Spleen (tissue), 11 donors: ENCODE measurements around the gene ZNF276. TPM values are rescaled to one million over a fixed set of nuclear protein-coding genes. Genes with fewer than 3 reads are reported as not detected.

Experiments used
- DNase-seq: peaks from one replicate; pipeline ENCODE4 v3.0.0-alpha.2; 2020
- H3K27ac ChIP-seq, 8 donors: fragments of 200-600 bp; sonication (generic) in 7 of 8; 1 replicate in 4 of 8; 2 replicates in 4 of 8; pipeline versions ENCODE4 v1.5.0 to v1.8.0; 2016 to 2021; ENCODE audit warnings: inconsistent platforms in 4 of 8, mild to moderate bottlenecking in 4 of 8, moderate library complexity in 1 of 8
- H3K27me3 ChIP-seq, 7 donors: fragments of 200-600 bp; sonication (generic) in 6 of 7; replicated peaks in 1 of 7; 1 replicate in 4 of 7; 2 replicates in 3 of 7; pipeline versions ENCODE4 v1.5.0 to v1.8.0; 2016 to 2021; ENCODE audit warnings: inconsistent platforms in 3 of 7, mild to moderate bottlenecking in 1 of 7
- H3K36me3 ChIP-seq, 6 donors: fragments of 200-600 bp; sonication (generic) in 5 of 6; 1 replicate in 4 of 6; 2 replicates in 2 of 6; pipeline versions ENCODE4 v1.5.0 to v1.8.0; 2016 to 2021; ENCODE audit warnings: inconsistent platforms in 2 of 6
- H3K4me1 ChIP-seq, 6 donors: fragments of 200-600 bp; sonication (generic) in 5 of 6; 1 replicate in 3 of 6; 2 replicates in 3 of 6; pipeline versions ENCODE4 v1.5.0 to v1.8.0; 2016 to 2021; ENCODE audit warnings: inconsistent platforms in 3 of 6
- H3K4me3 ChIP-seq, 8 donors: fragments of 200-600 bp; sonication (generic) in 7 of 8; 1 replicate in 4 of 8; 2 replicates in 4 of 8; pipeline versions ENCODE4 v1.5.0 to v1.8.0; 2016 to 2021; ENCODE audit warnings: inconsistent platforms in 4 of 8, mild to moderate bottlenecking in 4 of 8, moderate library complexity in 2 of 8
- H3K9me3 ChIP-seq, 8 donors: fragments of 200-600 bp; sonication (generic) in 7 of 8; 1 replicate in 4 of 8; 2 replicates in 4 of 8; pipeline versions ENCODE4 v1.5.0 to v1.8.0; 2016 to 2021; ENCODE audit warnings: inconsistent platforms in 4 of 8
- POLR2A ChIP-seq, 3 donors: fragments of 450-650 bp; IDR thresholded peaks; one replicate each; pipeline ENCODE4 v1.5.1; 2017; ENCODE audit warnings: antibody characterized with exemption in 3 of 3, mild to moderate bottlenecking in 1 of 3
- POLR2AphosphoS5 ChIP-seq, 3 donors: sonication (generic); formaldehyde crosslinking; IDR thresholded peaks; one replicate each; pipeline ENCODE4 v1.5.1; 2017; ENCODE audit warnings: antibody characterized with exemption in 3 of 3
- WGBS, 5 donors: extraction: QIAGEN DNeasy Blood & Tissue Kit in 3 of 5; methylation state at CpG; one replicate each; pipeline versions ENCODE4 v1.1.5 to v1.1.7; 2013 to 2018; 5-methylcytosine and 5-hydroxymethylcytosine counted together
- intact Hi-C: fragments of 100-400 bp; cut with DNase I; formaldehyde crosslinking; loops from one replicate; pipeline ENCODE4 v1.15.0; 2023; ENCODE audit warnings: low total_unique reads
- polyA plus RNA-seq, 3 donors: library from polyadenylated mRNA; stranded (reverse); fragments of 200-250 nt; gene quantifications; one replicate each; pipeline ENCODE4 v1.2.1, GENCODE V29; 2013
- total RNA-seq, 7 donors: library from RNA; depleted of rRNA in 3 of 7; stranded (reverse); fragments of >200 nt in 3 of 7; fragmentation: NEBNext Ultra II Directional in 4 of 7; extraction: Animal tissue kit (Norgen Biotek cat#: 25700) in 4 of 7; gene quantifications; one replicate each; pipeline versions ENCODE4 v1.1.0 to v1.2.1, GENCODE V29; 2016 to 2021
- TF ChIP-seq, protein P1 (sequence below), 11 experiments: fragments of 200-600 bp in 7 of 11; fragments of 450-650 bp in 4 of 11; sonication (generic) in 4 of 11; IDR thresholded peaks in 8 of 11; conservative IDR thresholded peaks in 3 of 11; 1 replicate in 7 of 11; 2 replicates in 4 of 11; pipeline versions ENCODE4 v1.4.0 to v1.8.0; 2016 to 2021; ENCODE audit warnings: antibody characterized with exemption in 11 of 11, inconsistent platforms in 4 of 11, mild to moderate bottlenecking in 1 of 11
- donor health status: healthy with polysubstance abuse.
- donor health status: DM: no; HTN: no; CAD: no; lungs with moderate emphysema.
- donor health status: DM: no; HTN: no; CAD: no.
- donor health status: Bipolar disorder and iron deficiency.
- donor health status: healthy.
- donor health status: DM: no; HTN: no; CAD: no.
- donor health status: DM: yes; HTN: yes; CAD: no.

Gene ZNF276
- total and polyA plus RNA-seq, 10 donors = 28.9 to 83.7 (median 62.7) TPM

DNA sequence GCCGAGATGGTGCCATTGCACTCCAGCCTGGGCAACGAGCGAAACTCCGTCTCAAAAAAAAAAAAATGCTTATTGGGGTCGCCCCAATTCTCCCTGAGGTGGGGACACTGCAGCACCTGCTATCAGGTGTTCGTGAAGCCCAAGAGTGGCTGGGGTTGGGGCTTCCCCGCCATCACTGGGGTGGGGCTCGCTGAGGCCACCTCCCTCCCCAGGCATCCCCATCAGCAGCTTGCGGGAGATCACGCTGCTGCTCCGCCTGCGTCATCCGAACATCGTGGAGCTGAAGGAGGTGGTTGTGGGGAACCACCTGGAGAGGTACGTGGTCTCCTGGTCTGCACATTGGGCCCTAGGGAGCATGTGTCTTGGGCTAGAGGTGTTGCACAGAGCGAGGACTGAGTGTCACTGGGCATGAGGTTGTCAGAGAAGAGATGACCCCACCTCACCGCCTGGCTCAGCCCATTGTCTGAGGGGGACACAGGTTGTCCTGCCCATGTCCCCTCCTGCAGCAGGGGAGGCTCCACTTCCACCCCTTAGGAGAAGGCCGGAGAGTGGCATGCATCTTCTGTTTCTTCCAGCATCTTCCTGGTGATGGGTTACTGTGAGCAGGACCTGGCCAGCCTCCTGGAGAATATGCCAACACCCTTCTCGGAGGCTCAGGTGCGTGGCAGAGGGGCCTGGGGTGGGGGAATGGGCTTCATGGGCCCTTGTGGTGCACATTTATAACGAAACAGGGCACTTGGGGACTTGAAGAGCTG is 29.9 kb upstream of the ZNF276 start:
- no peaks in the 10 kb centered on the region for H3K9me3 ChIP-seq
- peak; percentile 52 for DNase-seq
- peaks cover 0 to 77% (median 53%) of the 10 kb centered on the region in 6 donors for H3K36me3 ChIP-seq
- no peaks in the 10 kb centered on the region for H3K27me3 ChIP-seq
- TF ChIP-seq, protein P1, sequence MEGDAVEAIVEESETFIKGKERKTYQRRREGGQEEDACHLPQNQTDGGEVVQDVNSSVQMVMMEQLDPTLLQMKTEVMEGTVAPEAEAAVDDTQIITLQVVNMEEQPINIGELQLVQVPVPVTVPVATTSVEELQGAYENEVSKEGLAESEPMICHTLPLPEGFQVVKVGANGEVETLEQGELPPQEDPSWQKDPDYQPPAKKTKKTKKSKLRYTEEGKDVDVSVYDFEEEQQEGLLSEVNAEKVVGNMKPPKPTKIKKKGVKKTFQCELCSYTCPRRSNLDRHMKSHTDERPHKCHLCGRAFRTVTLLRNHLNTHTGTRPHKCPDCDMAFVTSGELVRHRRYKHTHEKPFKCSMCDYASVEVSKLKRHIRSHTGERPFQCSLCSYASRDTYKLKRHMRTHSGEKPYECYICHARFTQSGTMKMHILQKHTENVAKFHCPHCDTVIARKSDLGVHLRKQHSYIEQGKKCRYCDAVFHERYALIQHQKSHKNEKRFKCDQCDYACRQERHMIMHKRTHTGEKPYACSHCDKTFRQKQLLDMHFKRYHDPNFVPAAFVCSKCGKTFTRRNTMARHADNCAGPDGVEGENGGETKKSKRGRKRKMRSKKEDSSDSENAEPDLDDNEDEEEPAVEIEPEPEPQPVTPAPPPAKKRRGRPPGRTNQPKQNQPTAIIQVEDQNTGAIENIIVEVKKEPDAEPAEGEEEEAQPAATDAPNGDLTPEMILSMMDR (IDR thresholded peaks at IDR 0.05 in 8 of 11, conservative IDR thresholded peaks at IDR 0.05 in 3 of 11) = no peak
- TF ChIP-seq POLR2A (IDR thresholded peaks at IDR 0.05) (no peak), POLR2AphosphoS5 (IDR thresholded peaks at IDR 0.05) (peak in 1 of 3 donors; percentile 7)
- intact Hi-C loops = no loop called here
- 93 to 97% (median 96%) methylated on average over 19 to 21 of the region's 21 CpGs for WGBS, 5 donors
- no peak overlapping the region for H3K27ac ChIP-seq
- peaks cover 9 to 43% (median 23%) of the 10 kb centered on the region in 6 donors for H3K4me1 ChIP-seq
- H3K4me3 ChIP-seq = no peak overlapping the region

DNA sequence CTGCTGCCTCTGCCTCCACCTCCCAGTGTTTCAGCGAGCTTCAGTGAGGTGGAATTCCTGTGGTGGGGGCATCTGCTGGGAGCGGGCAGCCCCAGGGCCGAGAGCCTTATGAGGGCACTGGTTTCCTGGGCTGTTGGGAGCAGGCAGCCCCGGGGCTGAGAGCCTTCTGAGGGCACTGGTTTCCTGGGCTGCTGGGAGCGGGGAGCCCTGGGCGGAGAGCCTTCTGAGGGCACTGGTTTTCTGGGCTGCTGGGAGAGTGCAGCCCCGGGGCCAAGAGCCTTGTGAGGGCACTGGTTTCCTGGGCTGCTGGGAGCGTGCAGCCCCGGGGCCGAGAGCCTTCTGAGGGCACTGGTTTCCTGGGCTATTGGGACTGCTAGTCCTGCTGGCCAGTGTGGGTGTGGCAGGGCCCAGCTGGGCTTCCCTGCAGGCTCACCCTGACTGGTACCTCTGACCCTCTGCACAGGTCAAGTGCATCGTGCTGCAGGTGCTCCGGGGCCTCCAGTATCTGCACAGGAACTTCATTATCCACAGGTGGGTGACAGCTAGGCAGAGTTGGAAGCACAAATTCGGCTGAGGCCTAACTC is 29.3 kb upstream of the ZNF276 start:
- H3K27me3 ChIP-seq = no peaks in the 10 kb centered on the region
- intact Hi-C loops = no loop called here
- 88 to 97% (median 94%) methylated on average over 6 to 13 of the region's 13 CpGs for WGBS, 5 donors
- peaks cover 0 to 83% (median 53%) of the 10 kb centered on the region in 6 donors for H3K36me3 ChIP-seq
- H3K4me3 ChIP-seq = no peak overlapping the region
- peaks cover 10 to 46% (median 28%) of the 10 kb centered on the region in 6 donors for H3K4me1 ChIP-seq
- DNase-seq = peak; percentile 57
- no peaks in the 10 kb centered on the region for H3K9me3 ChIP-seq
- H3K27ac ChIP-seq = no peak overlapping the region
- TF ChIP-seq POLR2A (IDR thresholded peaks at IDR 0.05) = no peak
- TF ChIP-seq, protein P1 (IDR thresholded peaks at IDR 0.05 in 8 of 11, conservative IDR thresholded peaks at IDR 0.05 in 3 of 11) = no peak
- no peak for TF ChIP-seq POLR2AphosphoS5 (IDR thresholded peaks at IDR 0.05)

- Histone ChIP-seq H3K27ac (no peak overlapping the region), H3K4me1 (peaks cover 0 to 42% (median 18%) of the 10 kb centered on the region in 6 donors), H3K27me3 (no peaks in the 10 kb centered on the region), H3K36me3 (peaks cover 0 to 95% (median 63%) of the 10 kb centered on the region in 6 donors), H3K4me3 (no peak overlapping the region), H3K9me3 (no peaks in the 10 kb centered on the region)
- intact Hi-C loops = no loop called here
- WGBS, 5 donors = 92 to 97% (median 94%) methylated on average over 9 to 11 of the region's 11 CpGs
- TF ChIP-seq POLR2A (IDR thresholded peaks at IDR 0.05) = no peak
- no peak for TF ChIP-seq POLR2AphosphoS5 (IDR thresholded peaks at IDR 0.05)
- TF ChIP-seq, protein P1 (IDR thresholded peaks at IDR 0.05 in 8 of 11, conservative IDR thresholded peaks at IDR 0.05 in 3 of 11) = no peak
- no peak for DNase-seq
Measured at GRCh38 chr16:89693289-89693731, 28.0 kb upstream of the ZNF276 start.
